Left forelimb (tissue), 1 donor: Measurements from ENCODE around the gene C1orf167.

ENCODE experiments used
- DNase-seq: peaks from one replicate; pipeline ENCODE4 v3.0.0-alpha.2; 2018; ENCODE audit warnings: low spot score

Gene C1orf167

GRCh38 chr1:11765661-11766428 is 3.9 kb downstream of the C1orf167 start:
- DNase-seq = no peak

- no peak for DNase-seq
Observed at GRCh38 chr1:11766429-11766776, 4.4 kb downstream of the C1orf167 start.

GRCh38 chr1:11767922-11768704 is 6.1 kb downstream of the C1orf167 start:
- DNase-seq = no peak

- no peak for DNase-seq
Observed at GRCh38 chr1:11768821-11769220, 6.8 kb downstream of the C1orf167 start.

- no peak for DNase-seq
Observed at GRCh38 chr1:11769274-11769673, 7.3 kb downstream of the C1orf167 start.

GRCh38 chr1:11770011-11770410 is 8.0 kb downstream of the C1orf167 start:
- no peak for DNase-seq

GRCh38 chr1:11771481-11772043 is 9.6 kb downstream of the C1orf167 start:
- DNase-seq = no peak

- DNase-seq = no peak
Observed at GRCh38 chr1:11772458-11772857, 10.5 kb downstream of the C1orf167 start.

- DNase-seq = no peak
Observed at GRCh38 chr1:11774753-11775152, 12.8 kb downstream of the C1orf167 start.

- DNase-seq = no peak
Observed at GRCh38 chr1:11777658-11778322, 15.8 kb downstream of the C1orf167 start.

GRCh38 chr1:11778336-11778735 is 16.3 kb downstream of the C1orf167 start:
- DNase-seq = no peak

GRCh38 chr1:11778844-11779623 is 17.0 kb downstream of the C1orf167 start:
- DNase-seq = no peak

- no peak for DNase-seq
Observed at GRCh38 chr1:11779715-11780379, 17.9 kb downstream of the C1orf167 start.

- no peak for DNase-seq
Observed at GRCh38 chr1:11780380-11781147, 18.6 kb downstream of the C1orf167 start.

- DNase-seq = no peak
Observed at GRCh38 chr1:11781297-11781696, 19.3 kb downstream of the C1orf167 start.

- DNase-seq = no peak
Observed at GRCh38 chr1:11782127-11782708, 20.2 kb downstream of the C1orf167 start.

GRCh38 chr1:11783556-11783955 is 21.6 kb downstream of the C1orf167 start:
- DNase-seq = no peak

- no peak for DNase-seq
Observed at GRCh38 chr1:11784256-11784992, 22.4 kb downstream of the C1orf167 start.
